OCI-LY1 (cell line): Measurements from ENCODE around the gene SNX1.

Experiments used
- EZH2 ChIP-seq: fragments of 200-600 bp; sonication (generic), shearing (Covaris generic); IDR thresholded peaks from 2 replicates; pipeline ENCODE4 v1.8.0; 2017; ENCODE audit warnings: borderline replicate concordance, mixed run types, mild to moderate bottlenecking, antibody characterized with exemption, low read length, moderate library complexity, mixed read lengths
- TF ChIP-seq, protein P1 (sequence below): fragments of 200-600 bp; sonication (generic), shearing (Covaris generic); IDR thresholded peaks from 2 replicates; pipeline ENCODE4 v1.5.1; 2017; ENCODE audit warnings: mild to moderate bottlenecking, antibody characterized with exemption, low read length, moderate library complexity, mixed read lengths

DNA sequence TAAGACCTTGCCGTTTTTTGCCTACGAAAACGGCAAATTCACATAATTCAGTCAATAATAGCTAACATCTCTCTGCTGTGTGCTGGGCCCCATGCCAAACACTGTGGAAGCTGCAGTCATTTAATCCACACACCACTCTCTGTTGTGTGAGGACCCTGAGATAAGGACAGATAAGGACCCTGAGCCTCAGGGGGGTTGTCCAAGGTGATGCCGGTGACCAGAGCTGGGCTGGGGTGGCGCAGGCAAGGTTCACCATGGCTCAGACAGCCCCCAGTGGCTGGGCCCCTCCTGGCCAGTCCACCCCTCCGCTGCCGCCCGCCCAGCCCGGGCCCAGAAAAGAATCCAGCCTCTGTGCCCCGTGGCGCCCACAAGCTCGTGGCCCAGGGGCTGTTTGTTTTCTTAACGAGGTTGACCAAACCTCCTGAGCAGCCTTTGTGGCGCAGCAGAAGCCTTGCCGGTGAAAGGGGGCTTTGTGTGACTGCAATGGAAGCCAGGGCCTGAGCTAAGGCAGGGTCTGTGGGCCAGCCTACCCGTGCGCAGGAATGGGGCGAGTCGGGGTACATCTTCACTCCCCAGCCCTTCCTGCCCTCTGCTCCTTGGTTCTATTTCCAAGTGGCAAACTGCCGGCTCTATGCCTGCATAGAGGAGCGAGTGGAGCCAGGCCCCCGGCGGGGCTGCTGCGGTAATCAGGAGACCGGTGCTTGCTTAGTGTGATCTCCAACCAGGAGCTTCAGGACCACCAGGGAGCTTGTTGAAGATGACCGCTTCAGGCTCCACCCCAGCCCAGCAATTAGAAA, 51.3 kb downstream of the SNX1 start:
- TF ChIP-seq, protein P1, sequence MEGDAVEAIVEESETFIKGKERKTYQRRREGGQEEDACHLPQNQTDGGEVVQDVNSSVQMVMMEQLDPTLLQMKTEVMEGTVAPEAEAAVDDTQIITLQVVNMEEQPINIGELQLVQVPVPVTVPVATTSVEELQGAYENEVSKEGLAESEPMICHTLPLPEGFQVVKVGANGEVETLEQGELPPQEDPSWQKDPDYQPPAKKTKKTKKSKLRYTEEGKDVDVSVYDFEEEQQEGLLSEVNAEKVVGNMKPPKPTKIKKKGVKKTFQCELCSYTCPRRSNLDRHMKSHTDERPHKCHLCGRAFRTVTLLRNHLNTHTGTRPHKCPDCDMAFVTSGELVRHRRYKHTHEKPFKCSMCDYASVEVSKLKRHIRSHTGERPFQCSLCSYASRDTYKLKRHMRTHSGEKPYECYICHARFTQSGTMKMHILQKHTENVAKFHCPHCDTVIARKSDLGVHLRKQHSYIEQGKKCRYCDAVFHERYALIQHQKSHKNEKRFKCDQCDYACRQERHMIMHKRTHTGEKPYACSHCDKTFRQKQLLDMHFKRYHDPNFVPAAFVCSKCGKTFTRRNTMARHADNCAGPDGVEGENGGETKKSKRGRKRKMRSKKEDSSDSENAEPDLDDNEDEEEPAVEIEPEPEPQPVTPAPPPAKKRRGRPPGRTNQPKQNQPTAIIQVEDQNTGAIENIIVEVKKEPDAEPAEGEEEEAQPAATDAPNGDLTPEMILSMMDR = no peak
- TF ChIP-seq EZH2 = no peak
